GM18507 (cell line): ENCODE results near the gene HHAT.

Source experiments
- DNase-seq: peaks from one replicate; pipeline ENCODE4 v3.0.0; 2011; ENCODE audit warnings: low read depth; ENCODE audit not compliant: insufficient read length; ENCODE audit errors: extremely low spot score
- FAIRE-seq: peaks from 2 replicates; lab custom pipeline; 2011; peaks lifted over from hg19 to GRCh38; lab: Jason Lieb, UNC

HHAT gene

GRCh38 chr1:210311726-210312493 is 16.8 kb upstream of the HHAT start:
- DNase-seq (no peak), FAIRE-seq (no peak)

GRCh38 chr1:210313046-210313595 is 15.6 kb upstream of the HHAT start:
- DNase-seq, result no peak
- FAIRE-seq, result no peak

DNA sequence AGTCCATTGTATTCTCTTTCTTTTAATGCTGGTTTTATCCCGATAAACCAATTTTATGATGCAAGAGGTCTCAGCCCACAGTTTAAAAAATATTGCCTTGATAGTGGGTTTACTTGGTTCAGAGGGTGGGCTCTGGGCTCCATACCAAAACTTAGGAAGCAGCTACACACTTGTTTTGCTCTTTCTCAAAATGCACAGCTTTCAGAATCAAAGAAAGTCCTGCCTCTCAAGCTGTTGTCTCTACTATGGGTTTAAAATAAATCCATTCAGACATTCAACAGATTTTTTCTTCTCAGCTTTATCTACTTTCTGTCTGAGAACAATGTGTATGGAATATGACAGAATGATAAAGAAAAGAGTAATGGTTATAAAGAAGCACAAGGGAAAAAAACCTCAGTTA is 14.8 kb upstream of the HHAT start:
- FAIRE-seq, result no peak
- DNase-seq, result no peak

DNA sequence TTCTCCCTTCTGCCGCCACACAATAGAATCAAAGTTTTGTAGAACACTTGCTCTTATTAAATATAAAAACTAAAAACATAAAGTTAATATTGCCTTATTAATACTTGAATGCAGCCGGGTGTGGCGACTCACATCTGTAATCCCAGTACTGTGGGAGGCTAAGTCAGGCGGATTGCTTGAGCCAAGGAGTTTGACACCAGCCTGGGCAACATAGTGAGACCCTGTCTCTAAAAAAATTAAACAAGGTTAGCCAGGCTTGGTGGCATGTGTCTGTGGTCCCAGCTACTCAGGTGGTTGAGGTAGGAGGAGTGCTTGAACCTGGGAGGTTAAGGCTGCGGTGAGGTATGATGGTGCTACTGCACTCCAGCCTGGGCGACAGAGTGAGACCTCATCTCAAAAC is 13.2 kb upstream of the HHAT start:
- no peak for FAIRE-seq

GRCh38 chr1:210321131-210321530 is 7.6 kb upstream of the HHAT start:
- FAIRE-seq, result no peak
- DNase-seq, result no peak

More for the DNA sequence above, 13.2 kb upstream of the HHAT start:
- no peak for DNase-seq

GRCh38 chr1:210321552-210321951 is 7.2 kb upstream of the HHAT start:
- DNase-seq (no peak), FAIRE-seq (no peak)

DNA sequence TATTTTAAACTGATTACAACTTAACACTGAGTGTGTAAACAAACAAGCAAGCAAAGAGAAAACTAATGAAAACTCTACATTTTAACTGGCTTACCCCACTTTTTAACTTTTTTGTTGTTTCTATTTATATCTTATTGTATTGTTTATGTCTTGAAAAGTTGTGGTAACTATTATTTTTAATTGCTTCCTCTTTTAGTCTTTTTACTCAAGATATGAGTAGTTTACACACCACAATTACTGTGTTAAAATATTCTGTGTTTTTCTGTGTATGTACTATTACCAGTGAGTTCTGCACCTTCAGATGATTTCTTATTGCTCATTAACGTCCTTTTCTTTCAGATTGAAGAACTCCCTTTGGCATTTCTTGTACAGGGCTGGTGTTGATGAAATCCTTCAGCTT is 4.7 kb upstream of the HHAT start:
- FAIRE-seq (no peak), DNase-seq (no peak)

- FAIRE-seq, result no peak
- no peak for DNase-seq
These were observed 3.6 kb upstream of the HHAT start for GRCh38 chr1:210325026-210325670.

- FAIRE-seq (no peak), DNase-seq (no peak)
These were observed 513 bp upstream of the HHAT start for GRCh38 chr1:210328032-210328745.

DNA sequence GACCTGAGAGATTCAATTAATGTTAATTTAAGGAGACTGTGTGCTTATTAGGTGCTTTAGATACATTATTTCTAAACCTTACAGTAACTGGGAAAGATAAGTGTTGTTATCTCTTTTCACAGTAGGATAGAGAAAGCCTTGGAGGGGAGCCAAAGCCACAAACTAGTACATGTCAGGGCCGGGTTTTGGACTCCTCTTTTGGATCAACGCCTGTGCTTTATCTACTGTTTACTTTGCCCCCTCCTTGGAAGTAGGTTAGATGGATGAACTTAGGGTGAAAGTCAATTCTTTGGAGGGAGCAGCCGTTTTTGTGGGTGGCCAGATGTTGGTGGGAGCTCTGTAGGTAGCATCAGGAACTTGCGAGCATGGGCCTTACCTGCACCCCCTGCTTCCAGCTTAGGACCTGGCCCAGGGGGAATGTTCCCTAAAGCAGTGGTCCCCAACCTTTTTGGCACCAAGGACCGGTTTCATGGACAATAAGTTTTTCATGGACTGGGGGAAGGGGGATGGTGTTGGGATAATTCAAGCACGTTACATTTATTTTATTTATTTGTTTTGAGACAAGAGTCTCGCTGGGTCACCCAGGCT is 1.7 kb downstream of the HHAT start:
- FAIRE-seq (no peak), DNase-seq (no peak)

GRCh38 chr1:210332233-210332632 is 3.5 kb downstream of the HHAT start:
- DNase-seq (no peak), FAIRE-seq (no peak)

- DNase-seq (no peak), FAIRE-seq (peak; percentile 80)
These were observed 4.2 kb downstream of the HHAT start for GRCh38 chr1:210332719-210333398.

GRCh38 chr1:210335001-210335400 is 6.3 kb downstream of the HHAT start:
- FAIRE-seq, result no peak
- no peak for DNase-seq

GRCh38 chr1:210336362-210336761 is 7.7 kb downstream of the HHAT start:
- FAIRE-seq, result no peak
- DNase-seq, result no peak

DNA sequence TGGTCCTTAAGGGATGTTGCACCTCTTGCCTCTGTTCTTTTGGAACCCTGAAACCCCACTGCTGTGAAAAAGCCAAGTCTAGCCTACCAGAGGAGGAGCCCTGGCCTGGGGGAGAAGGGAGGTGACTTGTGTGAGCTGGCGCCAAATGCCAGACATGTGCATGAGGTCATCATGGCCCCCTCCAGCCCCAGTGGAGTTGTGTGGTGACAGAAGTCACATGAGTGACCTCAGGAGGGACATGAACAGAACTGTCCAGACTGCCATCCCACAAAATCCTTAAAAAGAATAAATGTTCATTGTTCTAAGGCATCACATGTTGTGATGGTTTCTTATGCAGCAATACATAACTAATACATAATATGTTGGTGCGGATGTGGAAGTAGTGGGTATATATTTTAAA is 10.8 kb downstream of the HHAT start:
- FAIRE-seq (no peak), DNase-seq (no peak)

GRCh38 chr1:210340311-210340710 is 11.6 kb downstream of the HHAT start:
- no peak for DNase-seq
- peak; percentile 57 for FAIRE-seq

- DNase-seq (no peak), FAIRE-seq (peak; percentile 29)
These were observed 12.1 kb downstream of the HHAT start for GRCh38 chr1:210340841-210341240.

- peak; percentile 11 for DNase-seq
- FAIRE-seq, result peak; percentile 87
These were observed 14.5 kb downstream of the HHAT start for GRCh38 chr1:210342986-210343780.

GRCh38 chr1:210344706-210345105 is 16.0 kb downstream of the HHAT start:
- FAIRE-seq, result no peak
- DNase-seq, result no peak
